PC-3 (cell line): ENCODE results near the gene PGM2L1. TPM values are rescaled to one million over a fixed set of nuclear protein-coding genes. Genes with fewer than 3 reads are reported as not detected.

Experiments
- ATAC-seq: fragments of 200-7000 bp; cut with Tn5 transposase; 2 replicates; pipeline ENCODE4 v1.9.1; 2020; ENCODE audit warnings: mild to moderate bottlenecking, moderate library complexity
- BruUV-seq: library from RNA; stranded (reverse); fragments of 400-500 nt; replicated peaks from 2 replicates; lab custom pipeline; 2021; lab: Mats Ljungman, UMichigan
- CTCF ChIA-PET: fragments of 300-600 bp; sonication (Branson Sonifier 250); formaldehyde crosslinking; loops from one replicate; lab custom pipeline; 2022; ENCODE audit warnings: antibody characterized with exemption; lab: Charles Lee
- POLR2A ChIA-PET: fragments of 300-600 bp; sonication (Branson Sonifier 250); formaldehyde crosslinking; loops from one replicate; lab custom pipeline; 2022; ENCODE audit warnings: antibody characterized with exemption; ENCODE audit not compliant: unreplicated experiment; lab: Charles Lee
- DNase-seq: peaks from one replicate; pipeline ENCODE4 v3.0.0-alpha.2; 2015
- H2AFZ ChIP-seq: fragments of 300-600 bp; sonication (generic); 2 replicates; pipeline ENCODE4 v1.6.0; 2016; ENCODE audit warnings: antibody characterized with exemption, low read length
- H3F3A ChIP-seq: fragments of 300-600 bp; sonication (generic); one replicate; pipeline ENCODE4 v1.6.0; 2017; ENCODE audit warnings: antibody characterized with exemption, low read length, control low read depth, mild to moderate bottlenecking; ENCODE audit not compliant: unreplicated experiment
- H3K27ac ChIP-seq: fragments of 300-600 bp; sonication (generic); 2 replicates; pipeline ENCODE4 v1.5.1; 2016; ENCODE audit warnings: mild to moderate bottlenecking, low read length
- H3K27me3 ChIP-seq: fragments of 300-600 bp; sonication (generic); 2 replicates; pipeline ENCODE4 v1.6.1; 2016; ENCODE audit warnings: low read length, mixed read lengths
- H3K36me3 ChIP-seq: fragments of 300-600 bp; sonication (generic); 2 replicates; pipeline ENCODE4 v1.6.1; 2016; ENCODE audit warnings: low read depth, mixed run types, low read length, mixed read lengths
- H3K4me1 ChIP-seq: fragments of 300-600 bp; sonication (generic); 2 replicates; pipeline ENCODE4 v1.5.1; 2016; ENCODE audit warnings: low read length; ENCODE audit not compliant: insufficient read depth
- H3K4me2 ChIP-seq: fragments of 300-600 bp; sonication (generic); 2 replicates; pipeline ENCODE4 v1.6.0; 2016; ENCODE audit warnings: low read length
- H3K4me3 ChIP-seq: fragments of 300-600 bp; sonication (generic); 2 replicates; pipeline ENCODE4 v1.5.1; 2016; ENCODE audit warnings: mild to moderate bottlenecking, low read length, mixed read lengths
- H3K79me2 ChIP-seq: fragments of 300-600 bp; sonication (generic); 2 replicates; pipeline ENCODE4 v1.6.1; 2017; ENCODE audit warnings: low read length, mixed read lengths
- H3K9ac ChIP-seq: fragments of 300-600 bp; sonication (generic); 2 replicates; pipeline ENCODE4 v1.6.0; 2016; ENCODE audit warnings: mild to moderate bottlenecking, low read length
- H3K9me2 ChIP-seq: fragments of 300-600 bp; sonication (generic); replicated peaks from 2 replicates; pipeline ENCODE4 v1.6.1; 2016; ENCODE audit warnings: mixed run types, low read length, mixed read lengths
- H3K9me3 ChIP-seq: fragments of 300-600 bp; sonication (generic); 2 replicates; pipeline ENCODE4 v1.6.1; 2016; ENCODE audit warnings: low read length, mixed read lengths
- H4K20me1 ChIP-seq: fragments of 300-600 bp; sonication (generic); 2 replicates; pipeline ENCODE4 v1.6.1; 2016; ENCODE audit warnings: low read length, mixed read lengths
- EZH2 ChIP-seq: fragments of 300-600 bp; sonication (generic); IDR thresholded peaks from one replicate; pipeline ENCODE4 v1.6.1; 2017; ENCODE audit warnings: antibody characterized with exemption, mild to moderate bottlenecking, low read length; ENCODE audit not compliant: unreplicated experiment
- EZH2phosphoT487 ChIP-seq: fragments of 300-600 bp; sonication (generic); IDR thresholded peaks from 2 replicates; pipeline ENCODE4 v1.6.1; 2018; ENCODE audit warnings: mild to moderate bottlenecking, antibody characterized with exemption, low read length, borderline replicate concordance
- intact Hi-C: fragments of 100-400 bp; cut with micrococcal nuclease; formaldehyde crosslinking; loops from 2 replicates; pipeline ENCODE4 v1.9.0; 2023
- total RNA-seq: library from RNA; depleted of rRNA; stranded (reverse); fragments of >200 nt; gene quantifications from 2 replicates; pipeline ENCODE4 v1.2.3, GENCODE V29; 2014
- TF ChIP-seq, protein P1 (sequence below): fragments of 300-600 bp; sonication (generic); conservative IDR thresholded peaks from 2 replicates; pipeline ENCODE4 v1.5.1; 2017; ENCODE audit warnings: antibody characterized with exemption, low read depth, mild to moderate bottlenecking, low read length

PGM2L1 gene
- total RNA-seq, 1 experiment from 2014 or later: 1.9 TPM

DNA sequence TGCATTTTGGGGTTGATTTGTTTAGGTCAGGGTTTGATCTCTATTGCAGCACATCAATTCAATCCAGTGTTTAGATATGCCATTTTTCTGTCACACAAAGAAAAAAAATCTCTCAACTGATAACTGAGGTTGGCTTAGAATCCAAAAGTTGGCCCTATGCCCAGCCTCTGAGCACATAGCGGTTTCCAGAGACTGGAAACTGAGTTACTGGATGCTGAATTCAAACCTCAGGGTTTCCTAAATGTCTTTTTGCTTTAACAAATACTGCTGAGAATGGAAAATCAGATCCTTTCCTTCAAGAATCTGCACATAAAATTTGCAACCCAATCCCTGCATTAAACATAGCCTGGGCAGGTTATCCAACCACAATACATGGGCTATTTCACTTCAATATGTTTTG lies 90.8 kb downstream of the PGM2L1 start:
- Histone ChIP-seq H3K27ac (no peak overlapping the region), H2AFZ (no peak overlapping the region), H3K27me3 (no peaks in the 10 kb centered on the region), H3K4me2 (no peak overlapping the region), H3K79me2 (no peaks in the 10 kb centered on the region), H4K20me1 (no peaks in the 10 kb centered on the region), H3K4me3 (no peak overlapping the region), H3K36me3 (no peaks in the 10 kb centered on the region), H3K9me3 (no peaks in the 10 kb centered on the region), H3K9me2 (no peaks in the 10 kb centered on the region), H3K4me1 (peaks cover 10% of the 10 kb centered on the region; the same call in 1 of the 2 replicates), H3K9ac (no peak overlapping the region), H3F3A (no peaks in the 10 kb centered on the region)
- ATAC-seq (no peak), DNase-seq (no peak)
- BruUV-seq: no TSS peak
- TF ChIP-seq, protein P1, sequence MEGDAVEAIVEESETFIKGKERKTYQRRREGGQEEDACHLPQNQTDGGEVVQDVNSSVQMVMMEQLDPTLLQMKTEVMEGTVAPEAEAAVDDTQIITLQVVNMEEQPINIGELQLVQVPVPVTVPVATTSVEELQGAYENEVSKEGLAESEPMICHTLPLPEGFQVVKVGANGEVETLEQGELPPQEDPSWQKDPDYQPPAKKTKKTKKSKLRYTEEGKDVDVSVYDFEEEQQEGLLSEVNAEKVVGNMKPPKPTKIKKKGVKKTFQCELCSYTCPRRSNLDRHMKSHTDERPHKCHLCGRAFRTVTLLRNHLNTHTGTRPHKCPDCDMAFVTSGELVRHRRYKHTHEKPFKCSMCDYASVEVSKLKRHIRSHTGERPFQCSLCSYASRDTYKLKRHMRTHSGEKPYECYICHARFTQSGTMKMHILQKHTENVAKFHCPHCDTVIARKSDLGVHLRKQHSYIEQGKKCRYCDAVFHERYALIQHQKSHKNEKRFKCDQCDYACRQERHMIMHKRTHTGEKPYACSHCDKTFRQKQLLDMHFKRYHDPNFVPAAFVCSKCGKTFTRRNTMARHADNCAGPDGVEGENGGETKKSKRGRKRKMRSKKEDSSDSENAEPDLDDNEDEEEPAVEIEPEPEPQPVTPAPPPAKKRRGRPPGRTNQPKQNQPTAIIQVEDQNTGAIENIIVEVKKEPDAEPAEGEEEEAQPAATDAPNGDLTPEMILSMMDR: no peak
- TF ChIP-seq EZH2phosphoT487 (no peak), EZH2 (no peak)
- ChIA-PET CTCF (no interaction called here), POLR2A (no interaction called here)
- intact Hi-C loops: no loop called here

DNA sequence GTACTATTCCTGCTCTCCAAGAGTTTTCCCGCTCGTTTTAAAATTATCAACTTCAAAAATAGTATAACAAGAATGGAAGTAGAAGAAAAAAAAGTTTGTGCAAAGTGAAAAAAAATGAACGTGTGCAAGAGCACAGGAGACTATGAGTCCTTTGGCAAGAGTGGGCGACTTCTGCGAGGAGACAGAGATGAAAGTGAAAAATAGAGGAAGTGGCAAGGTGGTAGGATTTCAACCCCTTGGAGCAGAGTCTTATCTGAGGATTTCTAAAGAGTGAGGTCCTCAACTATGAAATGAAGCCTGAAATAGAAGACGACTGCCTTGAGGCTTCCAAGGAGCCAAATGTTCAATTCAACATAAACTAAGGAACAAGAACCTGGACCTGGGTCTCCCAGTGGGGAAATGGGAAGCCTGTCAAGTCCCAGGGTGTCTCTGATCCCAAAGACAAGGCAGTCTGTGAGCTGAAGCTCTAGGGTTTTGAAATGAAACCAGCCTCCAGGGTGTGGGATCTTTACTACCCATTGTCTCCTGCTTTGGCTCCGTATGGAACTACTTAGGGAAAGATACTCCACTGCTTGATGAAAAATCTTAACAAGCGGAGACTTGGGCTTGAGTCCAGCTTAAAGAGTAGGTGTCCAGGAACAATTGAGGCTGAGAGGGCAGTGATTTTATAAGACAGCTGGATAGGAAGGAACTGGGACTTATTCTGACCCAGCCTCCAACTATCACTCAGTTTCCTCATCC lies 91.6 kb downstream of the PGM2L1 start:
- ChIA-PET CTCF (no interaction called here), POLR2A (no interaction called here)
- no peaks in the 10 kb centered on the region for H3K9me2 ChIP-seq
- no peaks in the 10 kb centered on the region for H3K36me3 ChIP-seq
- H4K20me1 ChIP-seq: no peaks in the 10 kb centered on the region
- no peak overlapping the region for H2AFZ ChIP-seq
- H3K4me1 ChIP-seq: 0 out of 2 replicates have a peak, but pooled peaks cover 6% of the 10 kb centered on the region
- ATAC-seq (no peak), DNase-seq (no peak)
- no peaks in the 10 kb centered on the region for H3K27me3 ChIP-seq
- no peak overlapping the region for H3K4me3 ChIP-seq
- no peaks in the 10 kb centered on the region for H3K79me2 ChIP-seq
- BruUV-seq: no TSS peak
- no peaks in the 10 kb centered on the region for H3K9me3 ChIP-seq
- no peaks in the 10 kb centered on the region for H3F3A ChIP-seq
- H3K27ac ChIP-seq: no peak overlapping the region
- intact Hi-C loops: no loop called here
- TF ChIP-seq, protein P1: no peak
- no peak for TF ChIP-seq EZH2
- no peak for TF ChIP-seq EZH2phosphoT487
- H3K9ac ChIP-seq: no peak overlapping the region
- no peak overlapping the region for H3K4me2 ChIP-seq

DNA sequence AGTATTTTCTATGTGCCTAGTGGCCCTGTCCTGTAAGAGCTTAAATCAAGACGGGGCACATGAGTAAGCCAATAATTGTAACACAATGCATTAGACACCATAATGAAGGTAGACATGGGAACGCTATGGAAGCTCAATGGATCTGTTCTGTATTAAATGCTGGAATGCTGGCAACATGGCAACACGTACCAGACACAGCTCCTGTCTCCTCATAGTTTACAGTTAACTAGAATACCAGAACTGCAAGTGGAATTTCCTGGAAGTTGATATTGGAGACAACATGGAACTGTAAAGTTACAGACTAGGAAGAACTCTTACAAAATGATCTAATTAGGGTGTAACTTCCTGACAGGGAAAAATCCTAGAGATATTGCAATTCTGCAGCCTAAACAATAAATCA lies 99.2 kb downstream of the PGM2L1 start:
- no peaks in the 10 kb centered on the region for H3F3A ChIP-seq
- H4K20me1 ChIP-seq: no peaks in the 10 kb centered on the region
- ATAC-seq: no peak
- H3K4me2 ChIP-seq: no peak overlapping the region
- POLR2A ChIA-PET: no interaction called here
- no peaks in the 10 kb centered on the region for H3K79me2 ChIP-seq
- intact Hi-C loops: no loop called here
- CTCF ChIA-PET: no interaction called here
- H3K27me3 ChIP-seq: no peaks in the 10 kb centered on the region
- H3K27ac ChIP-seq: no peak overlapping the region
- no peak overlapping the region for H3K4me3 ChIP-seq
- no peak overlapping the region for H3K9ac ChIP-seq
- TF ChIP-seq EZH2phosphoT487 (no peak), EZH2 (no peak)
- TF ChIP-seq, protein P1: no peak
- no peaks in the 10 kb centered on the region for H3K4me1 ChIP-seq
- no TSS peak for BruUV-seq
- DNase-seq: no peak
- H2AFZ ChIP-seq: no peak overlapping the region
- H3K36me3 ChIP-seq: no peaks in the 10 kb centered on the region
- no peaks in the 10 kb centered on the region for H3K9me3 ChIP-seq
- H3K9me2 ChIP-seq: no peaks in the 10 kb centered on the region
